Retinal pigment epithelial cell (primary cell): ENCODE results near the gene ABCC8.

ENCODE experiments used
- DNase-seq: peaks from one replicate; pipeline ENCODE4 v3.0.0-alpha.2; 2010; ENCODE audit warnings: low read depth
- H3K4me3 ChIP-seq: 2 replicates; pipeline ENCODE4 v1.5.1; 2011; ENCODE audit warnings: mild to moderate bottlenecking, low read length, control low read depth, moderate library complexity
- TF ChIP-seq, protein P1 (sequence below): conservative IDR thresholded peaks from 2 replicates; pipeline ENCODE4 v1.5.1; 2011; ENCODE audit warnings: low read depth, low read length, control low read depth, inconsistent platforms

ABCC8 gene

DNA sequence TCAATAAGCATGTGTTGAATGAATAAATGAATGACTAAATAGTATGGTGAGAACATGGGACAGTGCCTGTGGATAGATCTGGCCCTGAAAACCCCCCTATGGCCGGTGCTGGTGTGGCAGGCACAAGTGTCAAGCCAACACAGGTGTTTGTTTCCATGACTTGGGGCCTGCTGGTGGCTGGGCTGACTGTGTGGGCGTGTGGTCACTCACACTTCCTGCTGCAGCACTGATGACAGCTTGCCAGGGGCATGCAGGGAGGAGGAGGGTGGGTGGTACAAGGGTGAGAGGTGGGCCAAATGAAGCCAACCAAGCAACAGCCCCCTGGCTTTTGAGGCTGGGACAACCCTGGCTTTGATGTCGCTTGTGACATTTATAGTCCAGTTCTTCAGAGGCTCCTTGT is 30.3 kb upstream of the ABCC8 start:
- H3K4me3 ChIP-seq, result no peak overlapping the region
- TF ChIP-seq, protein P1, sequence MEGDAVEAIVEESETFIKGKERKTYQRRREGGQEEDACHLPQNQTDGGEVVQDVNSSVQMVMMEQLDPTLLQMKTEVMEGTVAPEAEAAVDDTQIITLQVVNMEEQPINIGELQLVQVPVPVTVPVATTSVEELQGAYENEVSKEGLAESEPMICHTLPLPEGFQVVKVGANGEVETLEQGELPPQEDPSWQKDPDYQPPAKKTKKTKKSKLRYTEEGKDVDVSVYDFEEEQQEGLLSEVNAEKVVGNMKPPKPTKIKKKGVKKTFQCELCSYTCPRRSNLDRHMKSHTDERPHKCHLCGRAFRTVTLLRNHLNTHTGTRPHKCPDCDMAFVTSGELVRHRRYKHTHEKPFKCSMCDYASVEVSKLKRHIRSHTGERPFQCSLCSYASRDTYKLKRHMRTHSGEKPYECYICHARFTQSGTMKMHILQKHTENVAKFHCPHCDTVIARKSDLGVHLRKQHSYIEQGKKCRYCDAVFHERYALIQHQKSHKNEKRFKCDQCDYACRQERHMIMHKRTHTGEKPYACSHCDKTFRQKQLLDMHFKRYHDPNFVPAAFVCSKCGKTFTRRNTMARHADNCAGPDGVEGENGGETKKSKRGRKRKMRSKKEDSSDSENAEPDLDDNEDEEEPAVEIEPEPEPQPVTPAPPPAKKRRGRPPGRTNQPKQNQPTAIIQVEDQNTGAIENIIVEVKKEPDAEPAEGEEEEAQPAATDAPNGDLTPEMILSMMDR, result no peak
- DNase-seq, result no peak

DNA sequence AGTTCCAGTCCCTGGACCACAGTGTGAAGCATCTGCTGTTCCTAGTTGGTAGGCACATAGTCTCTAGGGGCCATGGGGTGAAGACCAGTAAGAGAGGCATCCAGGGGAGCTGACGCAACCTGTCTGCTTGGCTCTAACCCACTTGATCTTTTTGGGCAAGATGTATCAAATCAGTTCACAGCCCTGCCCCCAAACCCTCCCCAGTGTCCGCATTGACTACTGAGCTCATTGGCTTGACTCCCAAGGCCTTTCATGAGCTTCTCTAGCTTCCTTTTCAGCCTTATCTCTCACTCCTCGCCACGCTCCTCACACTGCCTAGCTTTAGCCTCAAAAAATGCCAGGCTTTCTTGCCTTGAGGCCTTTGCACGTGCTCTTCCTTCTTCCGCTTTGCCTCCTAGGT is 29.7 kb upstream of the ABCC8 start:
- TF ChIP-seq, protein P1, result no peak
- no peak for DNase-seq
- no peak overlapping the region for H3K4me3 ChIP-seq

DNA sequence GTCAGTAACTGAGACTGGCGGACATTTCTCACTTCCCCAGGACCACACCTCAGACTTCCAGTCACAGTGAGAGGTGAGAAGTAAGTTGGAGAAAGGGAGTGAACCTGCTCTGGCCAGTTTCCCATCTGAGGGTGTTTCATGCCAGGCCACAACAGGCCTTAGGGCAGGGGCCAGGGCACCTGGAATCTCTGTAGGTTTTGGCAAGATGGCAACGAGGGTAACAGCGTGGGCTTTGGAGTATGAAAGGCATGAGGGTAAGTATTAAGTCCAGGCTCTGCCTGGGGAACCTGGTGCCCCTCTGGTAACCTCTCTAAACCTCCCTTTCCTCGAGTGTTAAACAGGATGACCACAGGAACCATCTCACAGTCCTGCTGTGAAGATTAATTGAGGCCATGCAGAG is 28.5 kb upstream of the ABCC8 start:
- TF ChIP-seq, protein P1, result no peak
- H3K4me3 ChIP-seq, result no peak overlapping the region
- no peak for DNase-seq

DNA sequence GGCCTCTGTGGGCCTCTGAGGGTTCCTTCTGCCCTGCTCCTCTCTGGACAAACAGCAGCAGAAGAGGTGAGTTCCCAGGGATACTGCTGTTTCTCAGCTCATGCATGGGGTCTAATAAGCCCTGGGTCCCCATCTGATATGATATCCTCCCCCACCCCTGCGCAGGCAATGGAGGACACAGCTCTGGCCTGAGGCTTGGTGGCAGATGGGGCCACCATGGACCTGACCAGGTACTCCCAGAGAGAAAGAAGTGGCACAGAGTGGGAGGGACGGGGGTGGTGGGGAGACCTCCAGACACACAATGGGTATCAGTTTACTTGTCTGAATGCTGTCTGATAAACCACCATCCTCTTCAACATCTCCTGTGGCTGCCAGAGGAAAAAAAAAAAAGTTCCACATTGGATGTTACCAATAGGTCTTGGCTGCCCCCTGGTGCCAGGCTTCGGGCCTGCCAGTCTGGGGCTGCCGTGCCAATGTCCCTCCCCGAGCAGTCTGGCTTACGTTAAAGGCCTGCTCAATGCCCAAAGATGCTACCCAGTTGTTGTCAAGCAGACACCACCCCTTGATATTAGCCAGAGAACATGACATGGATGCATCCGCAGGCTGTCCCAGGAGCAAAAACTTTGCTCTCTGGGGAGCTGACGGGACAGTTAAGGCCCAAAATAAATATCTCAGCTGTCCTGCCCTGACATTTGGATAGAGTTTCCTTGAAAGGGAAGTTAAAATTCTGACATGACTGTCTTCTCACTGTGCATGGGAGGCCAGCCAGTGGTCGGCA is 27.9 kb upstream of the ABCC8 start:
- no peak for DNase-seq
- H3K4me3 ChIP-seq, result no peak overlapping the region
- TF ChIP-seq, protein P1, result peak; percentile 96

DNA sequence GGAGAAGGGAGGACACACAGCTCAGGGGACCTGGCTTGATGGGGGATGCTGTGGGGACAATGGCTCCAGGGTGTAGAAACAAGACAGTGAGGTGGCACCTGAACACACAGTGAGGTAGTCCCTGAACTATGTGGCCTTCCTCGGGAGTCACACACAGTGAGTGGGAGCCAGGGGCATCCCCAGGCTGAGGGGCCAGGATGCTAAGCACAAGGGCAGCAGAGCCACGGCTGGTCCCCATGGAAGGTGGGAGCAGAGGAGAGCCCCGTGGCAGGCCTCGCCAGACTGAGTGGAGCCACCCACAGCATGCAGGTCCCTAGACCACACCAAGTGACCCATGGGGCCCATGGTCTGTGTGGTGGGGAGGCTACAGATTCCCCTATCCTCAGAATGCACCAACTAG is 26.0 kb upstream of the ABCC8 start:
- TF ChIP-seq, protein P1, result no peak
- no peak for DNase-seq
- H3K4me3 ChIP-seq, result no peak overlapping the region

DNA sequence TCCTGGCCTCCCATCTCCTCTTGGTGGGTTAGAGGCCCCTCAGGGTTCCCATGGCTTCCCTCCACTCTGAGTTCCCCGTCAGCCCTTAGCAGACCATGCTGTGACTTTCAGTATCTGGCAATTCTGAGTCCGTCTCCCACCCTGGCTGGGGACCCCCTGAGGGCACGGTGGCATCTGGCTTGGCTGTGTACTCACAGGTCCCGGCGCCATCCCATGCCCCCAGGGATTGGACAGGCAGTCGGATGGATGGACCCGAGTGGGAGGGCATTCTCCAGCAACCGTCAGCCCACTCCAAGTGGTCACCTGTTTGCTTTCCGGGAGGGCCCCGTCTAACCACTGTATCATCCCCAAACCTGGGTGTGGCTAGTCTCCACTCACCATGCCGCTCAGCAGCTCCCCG is 24.0 kb upstream of the ABCC8 start:
- H3K4me3 ChIP-seq, result no peak overlapping the region
- TF ChIP-seq, protein P1, result no peak
- DNase-seq, result no peak

DNA sequence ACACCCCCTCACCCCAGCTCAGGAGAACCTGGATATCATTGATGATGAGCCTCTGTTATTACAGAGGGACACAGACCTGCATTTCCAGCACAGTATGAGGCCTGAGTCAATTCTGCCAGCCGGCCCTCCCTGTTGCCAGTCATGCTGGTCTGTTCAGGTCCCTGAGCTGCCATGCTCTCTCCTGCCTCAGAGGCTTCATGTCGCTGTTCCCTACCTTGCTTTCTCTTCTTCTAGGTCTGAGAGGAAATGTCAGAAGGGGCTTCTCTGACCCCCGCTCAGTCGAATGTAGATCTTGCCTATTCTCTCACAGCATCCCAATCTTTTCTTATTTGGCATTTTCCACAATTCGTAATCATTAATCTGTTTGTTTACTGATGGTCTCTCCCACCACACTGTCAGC is 21.8 kb upstream of the ABCC8 start:
- TF ChIP-seq, protein P1, result peak; percentile 24
- no peak overlapping the region for H3K4me3 ChIP-seq
- DNase-seq, result no peak
